ENCODE measurements around the gene OR6J1.
"Not testable (repeated sequence)": the region's sequence is repeated elsewhere in the genome, so short reads cannot be mapped to it uniquely, and the experiment has no call there.

OR6J1 gene

DNA sequence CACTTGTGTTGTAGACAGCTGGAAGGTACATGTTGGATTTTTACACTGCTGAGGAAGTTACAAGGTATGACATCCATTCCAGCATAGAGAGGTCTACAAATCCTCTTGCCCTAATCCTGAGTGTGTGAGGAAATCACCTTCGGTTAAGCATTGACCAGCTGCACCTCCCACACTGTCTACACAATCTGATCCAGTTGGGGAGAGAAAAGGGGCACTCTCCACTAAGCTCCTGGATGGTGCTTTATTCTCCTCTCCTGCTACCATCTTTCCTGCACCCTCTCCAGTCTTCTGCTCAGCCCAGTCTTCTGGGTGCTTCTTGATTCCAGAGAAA, at the start of gene OR6J1:
Gene OR6J1 (minus strand): TSS at position 48 of the 331 bp plus-strand sequence. CDS start 9,541 bp downstream, outside the sequence.
- DNase-seq (ENCODE audit: low read depth), result no peak

DNA sequence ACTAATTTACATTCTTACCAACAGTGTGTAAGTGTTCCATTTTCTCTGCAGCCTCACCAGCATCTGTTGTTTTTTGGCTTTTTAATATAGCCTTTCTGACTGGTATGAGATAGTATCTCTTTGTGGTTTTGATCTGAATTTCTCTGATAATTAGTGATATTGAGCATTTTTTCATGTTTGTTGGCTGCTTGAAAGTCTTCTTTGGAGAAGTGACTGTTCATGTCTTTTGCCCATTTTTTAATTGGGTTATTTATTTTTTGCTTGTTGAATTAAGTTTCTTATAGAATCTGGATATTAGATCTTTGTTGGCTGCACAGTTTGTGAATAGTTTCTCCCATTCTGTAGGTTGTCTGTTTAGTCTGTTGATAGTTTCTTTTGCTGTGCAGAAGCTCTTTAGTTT, 48.0 kb upstream of the OR6J1 start:
- no peak for DNase-seq (ENCODE audit: low read depth)

DNA sequence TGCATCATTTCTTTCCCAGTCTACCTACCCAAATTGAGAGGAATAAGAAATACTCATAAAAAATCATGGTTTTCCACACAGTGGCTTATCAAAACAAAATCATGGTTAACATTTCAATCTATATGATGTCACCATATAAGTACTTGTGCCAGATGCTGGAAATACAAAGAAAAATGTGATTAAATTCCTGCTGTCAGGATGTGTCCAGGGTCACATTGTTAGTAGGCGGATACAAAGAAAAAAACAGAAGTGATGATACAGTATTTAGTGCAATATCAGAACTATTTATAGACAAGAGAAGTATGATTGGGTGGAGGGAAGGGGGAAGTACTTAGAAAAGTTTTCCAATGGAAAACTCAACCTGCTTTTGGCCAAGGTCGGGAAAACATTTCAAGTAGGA, 47.0 kb upstream of the OR6J1 start:
- peak; percentile 79 for DNase-seq (ENCODE audit: low read depth)

DNA sequence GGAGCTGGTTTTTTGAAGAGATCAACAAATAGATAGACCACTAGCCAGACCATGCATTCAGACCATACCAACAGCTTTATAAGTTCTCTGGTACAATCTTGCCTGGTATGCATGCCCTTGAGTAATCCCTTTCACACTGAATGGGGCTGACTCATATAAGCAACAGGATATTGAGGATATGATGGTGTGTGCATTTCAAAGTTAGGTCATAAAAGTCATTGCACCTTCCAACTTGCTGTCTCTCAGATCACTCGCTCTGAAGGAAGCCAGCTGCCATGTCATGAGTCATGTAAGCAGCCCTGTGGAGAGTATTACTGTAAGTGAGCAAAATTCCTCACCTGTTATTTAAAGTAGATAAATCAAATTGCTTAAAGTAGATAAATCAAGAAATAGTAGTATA, 45.0 kb upstream of the OR6J1 start:
- DNase-seq (ENCODE audit: low read depth), result peak; percentile 95

DNA sequence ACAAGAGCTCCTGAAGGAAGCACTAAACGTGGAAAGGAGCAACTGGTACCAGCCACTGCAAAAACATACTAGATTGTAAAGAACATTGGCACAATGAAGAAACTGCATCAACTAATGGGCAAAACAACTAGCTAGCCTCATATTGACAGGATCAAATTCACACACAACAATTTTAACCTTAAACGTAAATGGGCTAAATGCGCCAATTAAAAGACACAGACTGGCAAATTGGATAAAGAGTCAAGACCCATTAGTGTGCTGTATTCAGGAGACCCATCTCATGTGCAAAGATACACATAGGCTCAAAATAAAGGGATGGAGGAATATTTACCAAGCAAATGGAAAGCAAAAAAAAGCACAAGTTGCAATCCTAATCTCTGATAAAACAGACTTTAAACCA, 43.8 kb upstream of the OR6J1 start:
- not testable (repeated sequence) for DNase-seq (ENCODE audit: low read depth)

DNA sequence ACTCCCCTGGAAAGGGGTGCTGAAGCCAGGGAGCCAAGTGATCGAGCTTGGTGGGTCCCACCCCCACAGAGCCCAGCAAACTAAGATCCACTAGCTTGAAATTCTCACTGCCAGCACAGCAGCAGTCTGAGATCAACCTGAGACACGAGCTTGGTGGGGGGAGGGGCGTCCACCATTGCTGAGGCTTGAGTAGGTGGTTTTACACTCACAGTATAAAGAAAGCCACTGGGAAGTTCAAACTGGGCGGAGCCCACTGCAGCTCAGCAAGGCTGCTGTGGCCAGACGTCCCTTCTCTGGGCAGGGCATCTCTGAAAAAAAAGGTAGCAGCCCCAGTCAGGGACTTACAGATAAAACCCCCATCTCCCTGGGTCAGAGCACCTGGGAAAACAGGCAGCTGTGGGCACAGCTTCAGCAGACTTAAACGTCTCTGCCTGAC, 42.0 kb upstream of the OR6J1 start:
- not testable (repeated sequence) for DNase-seq (ENCODE audit: low read depth)

DNA sequence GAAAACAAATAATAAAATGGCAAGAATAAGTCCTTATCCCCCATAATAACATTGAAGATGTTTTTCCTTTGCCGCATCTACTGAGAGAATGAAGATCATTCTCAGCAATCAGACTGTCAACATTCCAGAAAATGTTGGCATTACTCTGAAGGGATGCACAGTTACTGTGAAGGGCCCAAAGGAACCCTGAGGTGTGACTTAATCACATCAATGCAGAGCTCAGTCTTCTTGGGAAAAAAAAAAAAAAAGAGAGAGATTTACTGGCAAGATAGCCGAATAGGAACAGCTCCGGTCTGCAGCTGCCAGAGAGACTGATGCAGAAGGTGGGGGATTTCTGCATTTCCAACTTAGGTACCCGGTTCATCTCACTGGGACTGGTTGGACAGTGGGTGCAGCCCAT, 41.3 kb upstream of the OR6J1 start:
- DNase-seq (ENCODE audit: low read depth), result no peak

DNA sequence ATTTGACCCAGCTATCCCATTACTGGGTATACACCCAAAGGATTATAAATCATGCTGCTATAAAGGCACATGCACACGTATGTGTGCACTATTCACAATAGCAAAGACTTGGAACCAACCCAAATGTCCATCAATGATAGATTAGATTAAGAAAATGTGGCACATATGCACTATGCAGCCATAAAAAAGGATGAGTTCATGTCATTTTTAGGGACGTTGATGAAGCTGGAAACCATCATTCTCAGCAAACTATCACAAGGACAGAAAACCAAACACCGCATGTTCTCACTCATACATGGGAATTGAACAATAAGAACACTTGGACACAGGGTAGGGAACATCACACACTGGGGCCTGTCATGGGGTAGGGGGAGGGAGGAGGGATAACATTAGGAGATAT, 39.3 kb upstream of the OR6J1 start:
- not testable (repeated sequence) for DNase-seq (ENCODE audit: low read depth)

DNA sequence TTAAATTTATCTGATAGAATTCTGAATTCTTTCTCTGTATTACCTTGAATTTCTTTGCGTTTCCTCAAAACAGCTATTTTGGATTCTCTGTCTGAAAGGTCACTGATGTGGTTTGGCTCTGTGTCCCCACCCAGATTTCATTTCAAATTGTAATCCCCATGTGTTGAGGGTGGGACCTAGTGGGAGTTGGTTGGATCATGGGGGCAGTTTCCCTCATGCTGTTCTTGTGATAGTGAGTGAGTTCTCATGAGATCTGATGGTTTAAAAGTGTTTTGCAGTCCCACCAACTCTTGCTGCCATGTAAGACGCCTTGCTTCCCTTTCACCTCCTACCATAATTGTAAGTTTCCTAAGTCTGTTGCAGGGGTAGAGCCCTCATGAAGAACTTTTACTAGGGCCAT, 34.1 kb upstream of the OR6J1 start:
- DNase-seq (ENCODE audit: low read depth), result no peak

DNA sequence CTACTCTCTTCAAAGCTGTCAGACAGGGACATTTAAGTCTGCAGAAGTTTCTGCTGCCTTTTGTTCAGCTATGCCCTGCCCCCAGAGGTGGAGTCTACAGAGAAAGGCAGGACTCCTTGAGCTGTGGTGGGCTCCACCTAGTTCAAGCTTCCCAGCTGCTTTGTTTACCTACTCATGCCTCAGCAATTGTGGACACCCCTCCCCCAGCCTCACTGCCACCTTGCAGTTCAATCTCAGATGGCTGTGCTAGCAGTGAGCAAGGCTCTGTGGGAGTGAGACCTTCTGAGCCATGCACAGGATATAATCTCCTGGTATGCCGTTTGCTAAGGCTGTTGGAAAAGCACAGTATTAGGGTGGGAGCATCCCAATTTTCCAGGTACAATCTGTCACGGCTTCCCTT, 33.4 kb upstream of the OR6J1 start:
- not testable (repeated sequence) for DNase-seq (ENCODE audit: low read depth)

DNA sequence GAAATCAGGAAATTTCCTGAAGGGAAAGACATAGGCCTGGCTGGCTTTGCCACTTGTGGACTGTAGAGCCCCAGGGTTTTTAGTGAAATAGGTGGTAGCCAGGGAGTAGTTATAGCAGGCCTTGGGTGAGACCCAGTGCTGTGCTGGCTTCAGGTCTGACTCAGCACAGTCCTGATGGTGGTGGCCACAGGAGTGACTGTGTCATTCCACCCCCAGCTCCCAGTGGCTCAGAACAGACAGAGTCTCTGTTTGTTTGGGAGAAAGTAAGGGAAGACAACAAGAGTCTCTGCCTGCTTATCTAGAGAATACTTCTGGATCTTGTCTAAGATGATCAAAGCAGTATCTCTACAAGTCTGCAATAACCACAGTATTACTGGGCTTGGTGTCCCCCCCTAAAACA, 27.5 kb upstream of the OR6J1 start:
- DNase-seq (ENCODE audit: low read depth), result no peak

DNA sequence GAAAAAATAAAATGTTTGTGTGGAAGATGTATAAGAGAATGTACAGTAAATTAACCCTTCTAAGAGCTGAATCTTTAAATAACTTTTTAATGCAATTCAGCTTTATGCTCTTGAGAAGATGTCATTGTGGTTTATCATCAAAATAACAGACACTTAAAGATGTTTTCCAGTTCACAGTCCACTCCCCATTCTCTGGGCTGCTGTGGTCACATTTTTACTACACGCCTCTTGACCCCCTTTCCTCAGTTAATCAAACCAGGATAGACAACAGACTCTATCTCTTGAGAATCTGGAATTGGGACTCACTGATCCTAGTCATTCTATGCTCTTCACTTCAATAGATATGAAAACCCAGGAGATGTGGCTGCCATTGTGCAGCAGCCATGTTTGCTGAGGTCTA, 24.7 kb upstream of the OR6J1 start:
- no peak for DNase-seq (ENCODE audit: low read depth)

DNA sequence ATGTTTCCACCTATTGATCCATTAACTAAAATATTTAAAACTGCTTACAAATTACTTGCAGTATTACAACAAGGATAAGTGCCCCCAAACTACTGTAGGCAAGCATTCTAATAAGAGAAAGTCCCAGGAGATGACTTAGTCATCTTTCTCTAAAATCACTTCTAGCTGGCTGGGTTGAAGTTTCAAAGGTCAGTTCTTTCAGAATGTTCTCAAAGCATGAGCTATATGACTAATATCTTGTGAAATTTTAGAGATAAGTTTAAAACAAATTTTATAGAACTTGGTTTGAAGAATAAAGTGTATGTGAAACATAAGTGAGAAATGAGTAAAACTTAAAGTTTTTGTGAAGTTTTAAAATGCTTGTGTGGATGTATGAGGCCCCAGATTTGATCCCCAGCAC, 24.3 kb upstream of the OR6J1 start:
- peak; percentile 44 for DNase-seq (ENCODE audit: low read depth)

DNA sequence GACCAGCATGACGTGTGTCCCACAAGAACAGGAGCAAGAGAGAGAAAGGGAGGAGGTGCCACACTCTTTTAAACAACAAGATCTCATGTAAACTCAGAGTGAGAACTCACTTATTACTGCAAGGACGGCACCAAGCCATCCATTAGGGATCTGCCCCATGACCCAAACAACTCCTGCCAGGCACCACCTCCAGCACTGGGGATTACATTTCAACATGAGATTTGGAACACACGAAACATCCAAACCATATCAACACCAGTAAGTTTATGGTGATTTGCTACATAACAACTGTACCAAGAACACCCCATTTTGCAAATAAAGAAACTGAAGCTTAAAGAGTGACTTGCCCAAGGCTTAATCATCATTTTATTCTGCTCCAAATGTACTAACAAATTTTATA, 23.7 kb upstream of the OR6J1 start:
- DNase-seq (ENCODE audit: low read depth), result no peak

DNA sequence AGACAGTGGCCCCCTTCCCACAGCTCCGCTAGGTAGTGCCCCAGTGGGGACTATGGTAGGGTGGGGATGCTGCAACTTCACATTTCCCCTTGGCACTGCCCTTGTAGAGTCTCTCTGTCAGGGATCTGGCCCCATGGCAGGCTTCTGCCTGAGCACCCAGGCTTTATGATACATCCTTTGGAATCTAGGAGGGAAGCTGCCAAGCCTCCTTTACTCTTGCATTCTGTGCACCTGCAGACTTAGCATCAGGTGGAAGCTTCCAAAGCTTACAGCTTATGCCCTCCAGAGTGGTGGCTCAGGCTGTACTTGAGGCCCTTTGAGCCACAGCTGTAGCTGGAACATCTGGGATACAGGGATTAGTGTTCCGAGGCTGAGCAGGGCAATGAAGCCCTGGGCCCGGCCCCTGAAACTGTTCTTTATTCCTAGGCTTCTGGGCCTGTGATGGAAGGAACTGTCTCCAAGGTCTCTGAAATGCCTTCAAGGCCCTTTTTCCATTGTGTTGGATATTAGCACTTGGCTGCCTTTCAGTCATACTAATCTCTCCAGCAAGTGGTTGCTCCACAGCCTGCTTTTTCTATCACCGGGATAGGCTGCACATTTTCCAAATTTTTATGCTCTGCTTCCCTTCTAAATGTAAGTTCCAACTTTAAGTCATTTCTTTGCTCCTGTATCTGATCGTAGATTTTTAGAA, 22.2 kb upstream of the OR6J1 start:
- no peak for DNase-seq (ENCODE audit: low read depth)

DNA sequence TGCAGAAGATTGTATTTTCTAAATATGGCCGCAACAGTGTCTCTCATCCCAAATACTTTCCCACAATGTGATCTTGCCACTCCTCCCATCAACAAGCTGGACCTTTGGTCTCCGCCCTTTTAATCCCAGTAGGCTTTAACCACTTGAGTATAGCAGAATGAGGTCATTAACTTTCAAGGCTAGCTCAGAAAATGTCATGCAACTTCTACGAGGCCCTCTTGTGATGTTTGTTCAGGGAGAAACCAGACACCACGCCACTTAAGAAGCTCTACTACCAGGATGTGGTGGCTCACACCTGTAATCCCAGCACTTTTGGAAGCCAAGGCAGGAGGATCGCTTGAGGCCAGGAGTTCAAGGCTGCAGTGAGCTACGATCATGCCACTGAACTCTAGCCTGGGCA, 20.1 kb upstream of the OR6J1 start:
- no peak for DNase-seq (ENCODE audit: low read depth)

DNA sequence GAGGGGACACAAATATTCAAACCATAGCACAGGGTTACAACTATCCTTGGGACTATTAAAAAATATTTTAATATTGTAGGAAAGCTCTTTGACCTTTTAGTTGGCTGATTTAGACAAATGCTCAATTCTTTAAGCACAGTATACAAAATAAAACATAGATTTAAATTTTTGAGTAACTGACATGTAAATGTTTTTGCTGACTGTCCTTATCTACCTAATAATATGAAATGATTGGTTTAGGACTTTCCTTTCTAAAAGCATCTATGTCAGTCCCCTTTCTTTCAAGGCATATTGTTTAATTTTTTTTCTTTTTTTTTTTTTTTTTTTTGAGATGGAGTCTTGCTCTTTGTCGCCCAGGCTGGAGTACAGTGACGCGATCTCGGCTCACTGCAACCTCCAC, 16.5 kb upstream of the OR6J1 start:
- DNase-seq (ENCODE audit: low read depth), result no peak

DNA sequence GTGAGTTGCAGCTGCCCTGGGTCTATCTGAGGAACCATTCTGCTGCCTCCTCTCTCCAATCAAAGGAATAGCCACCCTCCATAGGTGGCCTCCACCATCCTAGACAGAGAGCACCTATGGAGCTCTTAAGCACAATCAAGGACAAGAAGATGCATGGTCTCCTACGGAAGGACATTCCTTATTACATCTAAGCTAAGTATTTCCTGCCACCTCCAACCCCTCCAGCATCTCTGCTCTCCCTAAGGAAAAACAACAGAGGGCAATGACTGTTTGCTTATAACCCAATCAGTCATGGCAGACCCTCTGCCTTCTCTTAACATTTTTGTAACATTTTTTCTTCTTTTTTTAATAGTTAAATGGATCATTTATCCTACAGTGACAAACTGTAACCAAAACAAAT, 14.8 kb upstream of the OR6J1 start:
- peak; percentile 30 for DNase-seq (ENCODE audit: low read depth)

DNA sequence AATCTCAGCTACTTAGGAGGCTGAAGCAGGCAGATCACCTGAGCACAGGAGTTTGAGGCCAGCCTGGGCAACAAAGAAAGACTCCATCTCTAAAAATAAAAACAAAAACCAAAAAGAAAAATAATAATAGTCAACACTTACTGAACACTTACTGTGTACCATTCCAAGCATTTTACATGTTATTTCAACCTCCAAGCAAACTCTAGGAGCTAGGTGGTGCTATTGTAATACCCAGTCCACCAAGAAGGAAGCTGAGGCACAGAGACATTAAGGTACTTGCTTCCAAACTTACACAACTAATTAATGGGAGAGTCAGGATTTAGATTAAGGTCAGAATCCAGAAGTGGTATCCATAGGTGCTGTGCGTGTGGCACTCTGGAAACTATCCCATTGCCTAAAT, 13.7 kb upstream of the OR6J1 start:
- peak; percentile 58 for DNase-seq (ENCODE audit: low read depth)

DNA sequence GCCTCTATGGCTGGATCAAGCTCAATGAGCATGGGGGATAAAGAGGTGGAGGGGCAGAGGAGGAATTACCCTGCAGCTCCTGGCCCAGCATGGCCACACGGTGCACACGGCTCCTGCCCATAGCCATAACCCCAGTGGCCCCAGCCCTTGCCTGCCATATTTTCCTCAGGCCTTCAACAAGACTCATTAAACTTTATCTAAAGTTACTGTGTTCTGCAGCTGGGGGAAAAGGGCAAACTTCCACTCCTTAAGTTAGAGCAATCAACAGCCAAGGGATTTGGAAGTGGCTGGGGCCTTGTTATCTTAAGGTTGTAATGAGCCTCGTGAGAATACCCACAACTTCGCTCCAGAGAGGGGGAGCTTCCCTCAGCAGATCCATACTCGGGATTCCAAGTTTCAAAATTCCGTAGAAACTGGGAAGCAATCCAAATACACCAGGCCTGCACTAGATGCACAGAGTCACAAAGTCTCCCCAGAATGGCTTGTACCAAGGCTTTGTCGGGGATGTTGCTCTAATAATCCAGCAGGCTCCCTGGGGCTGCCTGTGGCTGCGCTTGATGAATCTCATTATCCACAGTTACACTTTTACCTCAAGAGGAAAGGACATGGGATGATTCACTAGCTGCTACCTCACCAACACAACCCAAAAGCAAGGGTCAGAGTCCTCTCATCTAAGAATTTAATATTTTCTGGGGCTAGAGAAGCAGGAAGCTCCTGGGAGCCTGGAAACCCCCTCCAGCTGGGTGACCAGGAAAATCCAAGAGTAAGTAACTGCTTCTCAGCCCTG, 13.0 kb upstream of the OR6J1 start:
- no peak for DNase-seq (ENCODE audit: low read depth)

DNA sequence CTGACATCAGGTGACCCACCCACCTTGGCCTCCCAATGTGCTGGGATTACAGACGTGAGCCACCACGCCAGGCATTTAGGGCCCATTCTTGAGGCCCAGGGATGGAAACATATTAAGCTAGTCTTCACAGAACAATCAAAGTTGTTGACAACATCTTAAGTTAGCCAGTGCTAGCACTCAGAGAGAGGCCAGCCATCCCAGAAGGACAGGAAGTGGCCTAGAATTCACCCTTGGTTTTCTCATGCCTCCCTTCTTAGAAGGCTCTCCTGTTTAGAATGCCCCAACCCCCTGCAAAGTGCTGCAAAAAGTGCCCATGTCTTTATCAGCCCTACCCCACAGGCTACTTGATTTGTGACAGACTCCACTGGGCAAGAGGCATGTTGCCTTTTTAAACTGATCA, 12.1 kb upstream of the OR6J1 start:
- no peak for DNase-seq (ENCODE audit: low read depth)

DNA sequence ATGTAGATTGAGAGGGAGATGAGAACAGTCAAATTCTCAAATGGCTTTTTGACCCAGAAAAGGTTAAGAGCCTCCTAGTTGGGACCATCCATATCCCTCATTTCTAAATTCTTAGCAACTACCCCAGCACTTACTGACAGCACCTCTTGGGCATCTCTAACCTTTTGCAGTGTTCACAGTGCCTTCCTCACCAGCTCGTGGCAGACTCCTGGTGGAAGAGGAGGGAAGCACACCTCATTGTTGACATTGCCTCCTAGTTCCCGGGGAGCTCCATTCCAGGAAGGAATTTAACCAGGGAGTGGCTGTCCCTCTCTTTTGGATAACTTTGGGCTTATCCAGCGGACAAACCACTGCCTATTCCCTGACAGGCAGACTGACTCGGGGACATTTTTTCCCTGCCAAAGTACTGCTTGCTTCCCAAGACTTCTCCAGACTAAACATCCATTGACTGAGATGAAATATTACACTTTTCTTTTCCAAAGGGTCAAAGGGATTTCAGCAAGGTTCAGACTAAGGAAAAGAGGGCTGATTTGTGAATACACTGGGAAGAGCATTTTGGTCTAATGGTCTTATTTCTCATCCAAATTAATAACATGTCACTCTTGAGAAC, 9.0 kb upstream of the OR6J1 start:
- peak; percentile 82 for DNase-seq (ENCODE audit: low read depth)

DNA sequence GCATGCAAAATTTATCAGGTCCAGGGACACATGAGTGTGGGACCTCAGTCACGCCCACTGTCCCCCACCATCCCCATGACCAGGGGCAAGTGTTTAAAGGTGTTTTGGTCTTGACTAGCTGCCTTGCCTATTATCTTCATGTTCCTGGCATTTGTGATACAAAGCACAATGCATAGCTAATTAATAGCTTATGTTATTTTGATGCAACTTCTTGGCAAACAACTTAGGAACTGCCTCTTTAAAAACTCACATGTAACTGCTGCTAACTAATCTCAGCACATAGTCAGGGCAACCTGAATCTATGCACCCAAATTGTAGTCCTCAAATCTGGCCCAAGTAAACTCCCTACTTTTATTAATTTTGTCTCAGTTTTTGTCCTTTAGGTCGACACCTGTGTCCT, 7.4 kb upstream of the OR6J1 start:
- DNase-seq (ENCODE audit: low read depth), result no peak
